ENCODE measurements around the gene LBH.
A peak's percentile ranks its signal among the peaks of the same experiment; 100 is the strongest.
"Not testable (repeated sequence)": the region's sequence is repeated elsewhere in the genome, so short reads cannot be mapped to it uniquely, and the experiment has no call there.

LBH gene

GRCh38 chr2:30268296-30268871 is 37.0 kb downstream of the LBH start:
- H3K27ac Mint-ChIP-seq, result peak overlapping the region; percentile 38
- peak overlapping the region; percentile 33 for H3K4me3 Mint-ChIP-seq
- H3K9me3 Mint-ChIP-seq, result peaks cover 4% of the 10 kb centered on the region

DNA sequence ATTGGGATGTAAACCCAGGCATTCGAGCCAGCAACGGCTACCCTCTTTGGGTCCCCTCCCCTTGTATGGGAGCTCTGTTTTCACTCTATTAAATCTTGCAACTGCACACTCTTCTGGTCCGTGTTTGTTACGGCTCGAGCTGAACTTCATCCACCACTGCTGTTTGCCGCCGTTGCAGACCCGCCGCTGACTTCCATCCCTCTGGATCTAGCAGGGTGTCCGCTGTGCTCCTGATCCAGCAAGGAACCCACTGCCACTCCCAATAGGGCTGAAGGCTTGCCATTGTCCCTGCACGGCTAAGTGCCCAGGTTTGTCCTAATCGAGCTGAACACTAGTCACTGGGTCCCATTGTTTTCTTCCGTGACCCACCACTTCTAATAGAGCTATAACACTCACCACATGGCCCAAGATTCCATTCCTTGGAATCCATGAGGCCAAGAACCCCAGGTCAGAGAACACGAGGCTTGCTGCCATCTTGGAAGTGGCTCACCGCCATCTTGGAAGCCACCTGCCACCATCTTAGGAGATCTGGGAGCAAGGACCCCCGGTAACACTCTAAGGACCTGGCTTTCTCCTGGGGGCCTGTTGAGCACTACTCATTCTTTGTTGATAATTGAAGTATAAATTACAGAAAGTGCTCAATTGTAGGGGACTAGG is 37.9 kb downstream of the LBH start:
- H3K4me3 Mint-ChIP-seq, H3K27me3 Mint-ChIP-seq, H3K9me3 Mint-ChIP-seq, H3K36me3 Mint-ChIP-seq: not testable (repeated sequence)
- Mint-ChIP-seq H3K4me1 (peaks cover 87% of the 10 kb centered on the region), H3K27ac (peak overlapping the region; percentile 12)

More at GRCh38 chr2:30268296-30268871, 37.0 kb downstream of the LBH start:
- H3K27me3 Mint-ChIP-seq, result no peaks in the 10 kb centered on the region
- peaks cover 86% of the 10 kb centered on the region for H3K4me1 Mint-ChIP-seq
- peaks cover 1% of the 10 kb centered on the region for H3K36me3 Mint-ChIP-seq

DNA sequence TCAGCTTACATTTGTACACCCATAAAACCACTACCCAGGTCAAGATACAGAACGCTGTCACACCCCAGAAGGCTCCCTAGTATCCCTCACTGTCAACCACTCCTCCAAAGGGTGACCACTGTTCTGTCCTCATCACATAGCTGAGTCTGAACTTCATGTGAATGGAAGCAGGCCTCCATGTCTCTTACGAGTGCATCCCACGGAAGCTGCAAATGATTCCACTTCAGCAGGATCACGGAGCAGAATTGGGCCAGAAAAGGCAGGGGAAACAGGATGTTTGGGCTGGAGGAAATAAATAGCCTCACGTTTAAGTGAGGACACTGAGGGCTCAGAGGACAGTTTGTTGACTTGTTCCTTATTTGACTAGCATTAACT is 38.4 kb downstream of the LBH start:
- no peaks in the 10 kb centered on the region for H3K27me3 Mint-ChIP-seq
- peaks cover 86% of the 10 kb centered on the region for H3K4me1 Mint-ChIP-seq
- peaks cover 4% of the 10 kb centered on the region for H3K9me3 Mint-ChIP-seq
- peaks cover 2% of the 10 kb centered on the region for H3K36me3 Mint-ChIP-seq
- no peak overlapping the region for H3K27ac Mint-ChIP-seq
- no peak overlapping the region for H3K4me3 Mint-ChIP-seq

DNA sequence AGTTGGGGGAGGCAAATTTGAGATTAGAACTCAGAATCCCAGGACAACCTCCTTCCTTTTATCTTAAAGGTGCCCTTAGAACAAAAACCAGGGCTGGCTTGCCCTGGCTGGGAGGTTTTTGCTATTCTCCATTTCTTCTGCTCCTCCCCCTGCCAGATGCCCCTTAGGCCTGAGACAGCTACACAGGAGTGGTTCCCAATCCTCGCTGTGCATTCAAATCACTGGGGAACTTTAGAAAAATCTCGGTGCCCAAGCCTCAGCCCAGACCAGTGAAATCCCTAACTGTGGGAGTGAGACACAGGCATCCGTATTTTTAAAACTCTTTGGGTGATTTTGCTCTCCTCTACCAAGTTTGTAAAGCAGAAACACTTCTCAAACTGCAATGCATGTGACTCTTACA is 38.8 kb downstream of the LBH start:
- H3K27ac Mint-ChIP-seq, result peak overlapping the region; percentile 8
- no peak overlapping the region for H3K4me3 Mint-ChIP-seq
- H3K36me3 Mint-ChIP-seq, result peaks cover 2% of the 10 kb centered on the region
- H3K27me3 Mint-ChIP-seq, result no peaks in the 10 kb centered on the region
- peaks cover 83% of the 10 kb centered on the region for H3K4me1 Mint-ChIP-seq
- H3K9me3 Mint-ChIP-seq, result peaks cover 4% of the 10 kb centered on the region

GRCh38 chr2:30271301-30271700 is 40.0 kb downstream of the LBH start:
- peaks cover 72% of the 10 kb centered on the region for H3K4me1 Mint-ChIP-seq
- peaks cover 2% of the 10 kb centered on the region for H3K36me3 Mint-ChIP-seq
- no peak overlapping the region for H3K4me3 Mint-ChIP-seq
- no peaks in the 10 kb centered on the region for H3K9me3 Mint-ChIP-seq
- peak overlapping the region; percentile 3 for H3K27ac Mint-ChIP-seq
- no peaks in the 10 kb centered on the region for H3K27me3 Mint-ChIP-seq

DNA sequence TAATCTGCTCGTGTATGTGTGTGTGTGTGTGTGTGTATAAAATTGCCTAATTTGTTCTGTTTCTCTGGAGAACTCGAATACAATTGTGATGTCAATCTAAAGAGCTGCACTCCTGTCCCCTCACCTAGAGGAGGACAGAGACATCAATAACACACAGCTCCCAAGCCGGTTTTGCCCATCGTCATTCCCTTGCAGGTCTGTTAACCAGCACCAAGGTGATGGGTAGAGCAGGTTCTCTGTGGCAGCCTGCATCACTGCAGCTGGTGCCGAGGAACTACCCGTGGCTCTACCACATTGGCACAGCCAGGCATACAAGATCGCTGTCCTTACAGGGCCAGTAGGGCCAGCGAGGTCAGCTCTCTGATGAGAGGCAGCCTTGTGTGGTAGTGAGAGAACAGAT is 41.0 kb downstream of the LBH start:
- Mint-ChIP-seq H3K4me3 (no peak overlapping the region), H3K4me1 (peaks cover 71% of the 10 kb centered on the region), H3K36me3 (peaks cover 2% of the 10 kb centered on the region), H3K27ac (no peak overlapping the region), H3K27me3 (no peaks in the 10 kb centered on the region), H3K9me3 (no peaks in the 10 kb centered on the region)

- Mint-ChIP-seq H3K9me3 (no peaks in the 10 kb centered on the region), H3K27ac (peak overlapping the region; percentile 94), H3K27me3 (no peaks in the 10 kb centered on the region), H3K36me3 (peaks cover 2% of the 10 kb centered on the region), H3K4me1 (peaks cover 67% of the 10 kb centered on the region), H3K4me3 (peak overlapping the region; percentile 54)
Measured at GRCh38 chr2:30272761-30273573, 41.6 kb downstream of the LBH start.

DNA sequence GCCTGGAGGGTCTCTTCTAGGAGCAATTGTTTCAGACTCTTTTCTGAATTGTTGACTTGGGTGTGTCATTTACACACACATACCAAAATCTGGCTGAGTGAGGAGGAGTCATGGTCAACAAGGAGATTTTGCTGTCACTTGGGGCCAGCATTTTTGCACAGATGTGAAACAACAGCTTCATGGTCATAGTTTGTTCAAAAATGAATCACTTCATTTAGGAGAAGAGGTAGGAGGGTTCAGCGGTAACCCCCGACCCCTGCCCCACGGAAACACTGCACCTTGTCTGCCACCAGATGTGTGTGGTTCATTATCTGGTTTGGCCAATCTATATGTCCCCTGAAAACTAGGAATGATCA is 42.2 kb downstream of the LBH start:
- Mint-ChIP-seq H3K27me3 (no peaks in the 10 kb centered on the region), H3K4me1 (peaks cover 67% of the 10 kb centered on the region), H3K4me3 (peak overlapping the region; percentile 54), H3K27ac (peak overlapping the region; percentile 94), H3K9me3 (no peaks in the 10 kb centered on the region), H3K36me3 (peaks cover 2% of the 10 kb centered on the region)

DNA sequence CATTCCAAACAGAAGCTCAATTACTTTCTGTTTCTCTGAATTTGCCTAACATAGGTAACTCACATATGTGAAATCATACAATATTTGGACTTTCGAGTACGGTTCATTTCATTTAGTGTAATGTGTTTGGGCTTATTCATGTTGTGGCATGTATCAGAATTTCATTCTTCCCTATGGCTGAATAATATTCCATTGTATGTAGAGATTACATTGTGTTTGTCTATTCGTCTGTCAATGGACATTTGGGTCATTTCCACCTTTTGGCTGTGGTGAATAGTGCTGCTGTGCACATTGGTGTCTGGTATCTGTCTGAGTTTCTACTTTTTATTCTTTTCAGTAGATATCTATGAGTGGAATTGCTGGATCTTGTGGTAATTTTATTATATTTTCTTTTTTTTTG is 43.9 kb downstream of the LBH start:
- Mint-ChIP-seq H3K27me3 (no peaks in the 10 kb centered on the region), H3K36me3 (peaks cover 2% of the 10 kb centered on the region), H3K27ac (no peak overlapping the region), H3K4me3 (no peak overlapping the region), H3K9me3 (no peaks in the 10 kb centered on the region), H3K4me1 (peaks cover 60% of the 10 kb centered on the region)

DNA sequence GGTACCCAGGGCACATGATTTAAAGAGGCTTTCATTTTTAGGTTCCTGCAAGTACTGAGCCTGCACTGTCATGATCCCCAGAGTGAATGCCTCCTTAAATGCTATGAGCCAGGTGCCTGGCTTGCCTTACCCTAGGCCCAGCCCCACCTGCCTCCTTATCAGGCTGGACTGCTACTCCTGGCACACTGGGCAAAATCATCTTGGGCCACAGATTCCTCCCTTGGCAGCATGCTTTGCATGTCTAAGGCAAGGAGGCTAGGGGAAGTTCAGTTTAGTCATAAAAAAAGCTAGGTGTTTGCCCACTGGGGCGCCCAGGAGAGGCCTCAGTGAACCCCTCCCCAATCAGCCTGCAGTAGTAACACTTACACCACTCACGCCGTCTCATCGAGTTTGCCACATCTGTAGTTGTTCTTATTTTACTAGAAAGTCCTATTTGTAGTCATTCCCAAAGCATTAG is 45.1 kb downstream of the LBH start:
- Mint-ChIP-seq H3K4me1 (peaks cover 57% of the 10 kb centered on the region), H3K27me3 (no peaks in the 10 kb centered on the region), H3K36me3 (peaks cover 2% of the 10 kb centered on the region), H3K27ac (peak overlapping the region; percentile 6), H3K9me3 (no peaks in the 10 kb centered on the region), H3K4me3 (no peak overlapping the region)

GRCh38 chr2:30277582-30277981 is 46.2 kb downstream of the LBH start:
- Mint-ChIP-seq H3K36me3 (peaks cover 2% of the 10 kb centered on the region), H3K4me3 (no peak overlapping the region), H3K27me3 (no peaks in the 10 kb centered on the region), H3K4me1 (peaks cover 46% of the 10 kb centered on the region), H3K9me3 (no peaks in the 10 kb centered on the region), H3K27ac (no peak overlapping the region)

DNA sequence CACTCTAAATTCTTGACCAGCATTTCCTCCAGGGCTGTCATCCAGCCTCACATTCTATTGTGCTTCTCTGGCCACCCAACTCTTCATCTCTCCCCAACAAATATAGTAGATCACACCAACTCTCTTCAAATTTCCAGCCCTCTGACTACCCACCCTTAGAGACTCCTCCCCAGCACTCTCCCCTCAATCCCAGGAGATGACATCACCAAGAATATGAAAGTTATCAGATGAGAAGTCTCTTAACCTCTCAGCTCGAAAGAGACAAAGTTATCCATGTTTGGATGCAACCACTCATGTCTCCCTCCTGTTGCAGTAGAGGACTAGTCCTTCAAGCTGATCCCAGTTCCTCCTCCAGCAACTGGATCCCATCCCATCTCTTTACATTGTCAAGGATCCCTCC is 47.1 kb downstream of the LBH start:
- no peaks in the 10 kb centered on the region for H3K9me3 Mint-ChIP-seq
- no peak overlapping the region for H3K4me3 Mint-ChIP-seq

DNA sequence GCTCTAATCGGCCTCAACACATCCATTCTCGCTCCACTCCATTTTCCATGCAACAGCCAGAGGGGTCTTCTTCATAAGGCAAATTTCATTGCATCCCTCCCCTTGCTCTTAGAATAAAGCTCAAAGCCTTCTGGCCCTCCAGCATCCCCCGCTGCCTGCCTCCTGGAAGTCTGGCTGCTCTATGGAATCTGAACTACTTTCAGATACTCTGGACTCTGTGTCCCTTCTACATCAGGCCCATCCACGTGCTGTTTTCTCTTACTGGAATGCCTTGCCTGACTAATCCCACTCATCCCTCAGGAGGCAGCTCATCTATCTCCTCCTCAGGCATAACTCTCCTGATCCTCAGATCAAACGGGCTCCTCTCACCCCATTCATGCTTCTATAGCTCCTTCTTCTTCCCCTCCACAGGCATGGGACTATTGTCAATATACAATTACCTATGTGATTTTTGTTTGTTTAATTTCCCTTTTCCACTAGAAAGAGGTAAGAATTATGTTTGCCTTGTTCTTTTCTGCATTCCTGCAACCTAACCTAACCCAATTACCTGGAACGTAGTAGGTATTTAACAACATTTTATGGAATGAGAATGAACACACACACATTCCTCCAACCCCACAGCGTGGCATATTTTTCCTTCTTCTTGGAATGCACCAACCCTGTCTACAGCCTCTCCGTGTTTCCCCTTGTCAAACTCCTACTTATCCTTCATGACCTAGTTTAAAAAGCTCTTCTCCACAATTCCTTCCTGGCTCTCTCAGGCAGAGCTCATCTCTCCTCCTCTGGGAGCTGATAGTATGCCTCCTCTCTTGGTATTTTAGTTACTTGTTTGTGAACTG is 49.5 kb downstream of the LBH start:
- H3K9me3 Mint-ChIP-seq, result no peaks in the 10 kb centered on the region
- H3K27ac Mint-ChIP-seq, result no peak overlapping the region
- H3K27me3 Mint-ChIP-seq, result no peaks in the 10 kb centered on the region
- H3K4me1 Mint-ChIP-seq, result peaks cover 32% of the 10 kb centered on the region
- no peak overlapping the region for H3K4me3 Mint-ChIP-seq
- no peaks in the 10 kb centered on the region for H3K36me3 Mint-ChIP-seq

More for the DNA sequence above, 47.1 kb downstream of the LBH start:
- peak overlapping the region; percentile 30 for H3K27ac Mint-ChIP-seq
- H3K4me1 Mint-ChIP-seq, result peaks cover 38% of the 10 kb centered on the region
- no peaks in the 10 kb centered on the region for H3K27me3 Mint-ChIP-seq
- H3K36me3 Mint-ChIP-seq, result peaks cover under 1% of the 10 kb centered on the region

DNA sequence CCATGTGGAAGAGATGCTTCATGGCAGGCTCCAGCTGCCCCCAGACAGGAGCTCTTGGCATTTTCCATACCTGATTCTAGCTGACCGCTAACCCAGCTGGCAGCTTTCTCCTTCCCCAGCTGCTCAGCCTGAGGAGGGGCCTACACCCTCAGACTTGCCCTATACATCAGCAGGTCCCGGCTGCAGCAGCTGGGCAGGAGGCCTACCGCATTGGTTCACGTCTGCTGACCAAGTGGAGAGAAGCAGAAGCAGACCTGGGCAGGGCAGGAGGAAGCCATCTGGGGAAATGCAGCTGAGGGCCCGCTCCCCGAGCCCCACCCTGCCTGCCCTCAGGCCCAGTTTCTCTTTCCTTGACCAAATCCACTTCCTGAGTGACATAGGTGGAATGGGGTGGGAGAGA is 50.7 kb downstream of the LBH start:
- Mint-ChIP-seq H3K9me3 (no peaks in the 10 kb centered on the region), H3K36me3 (no peaks in the 10 kb centered on the region), H3K4me3 (no peak overlapping the region), H3K4me1 (peaks cover 33% of the 10 kb centered on the region), H3K27me3 (no peaks in the 10 kb centered on the region), H3K27ac (no peak overlapping the region)

- Mint-ChIP-seq H3K9me3 (no peaks in the 10 kb centered on the region), H3K27ac (no peak overlapping the region), H3K4me3 (no peak overlapping the region), H3K4me1 (peaks cover 35% of the 10 kb centered on the region), H3K27me3 (no peaks in the 10 kb centered on the region), H3K36me3 (no peaks in the 10 kb centered on the region)
Measured at GRCh38 chr2:30282721-30283120, 51.4 kb downstream of the LBH start.
